ENCODE measurements around the gene OR6C76.

The OR6C76 gene

DNA sequence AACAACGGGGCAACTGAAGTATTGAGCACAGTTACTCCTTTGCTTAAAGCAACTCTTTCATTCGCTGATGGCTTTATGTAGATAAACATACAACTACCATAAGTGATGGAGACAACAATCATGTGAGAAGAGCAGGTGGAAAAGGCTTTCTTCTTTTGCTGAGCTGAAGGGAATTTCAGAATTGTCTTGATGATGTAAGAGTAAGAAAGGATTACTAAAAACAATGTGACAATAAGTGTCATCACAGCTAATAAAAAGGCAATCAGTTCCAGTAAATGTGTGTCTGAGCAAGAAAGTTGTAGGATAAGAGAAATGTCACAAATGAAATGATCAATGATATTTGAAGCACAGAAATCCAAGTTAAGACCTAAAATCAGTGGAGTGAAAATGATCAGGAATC is 43.2 kb downstream of the OR6C76 start:
- DNase-seq (ENCODE audit: low read depth in 2 of 2): no peak

DNA sequence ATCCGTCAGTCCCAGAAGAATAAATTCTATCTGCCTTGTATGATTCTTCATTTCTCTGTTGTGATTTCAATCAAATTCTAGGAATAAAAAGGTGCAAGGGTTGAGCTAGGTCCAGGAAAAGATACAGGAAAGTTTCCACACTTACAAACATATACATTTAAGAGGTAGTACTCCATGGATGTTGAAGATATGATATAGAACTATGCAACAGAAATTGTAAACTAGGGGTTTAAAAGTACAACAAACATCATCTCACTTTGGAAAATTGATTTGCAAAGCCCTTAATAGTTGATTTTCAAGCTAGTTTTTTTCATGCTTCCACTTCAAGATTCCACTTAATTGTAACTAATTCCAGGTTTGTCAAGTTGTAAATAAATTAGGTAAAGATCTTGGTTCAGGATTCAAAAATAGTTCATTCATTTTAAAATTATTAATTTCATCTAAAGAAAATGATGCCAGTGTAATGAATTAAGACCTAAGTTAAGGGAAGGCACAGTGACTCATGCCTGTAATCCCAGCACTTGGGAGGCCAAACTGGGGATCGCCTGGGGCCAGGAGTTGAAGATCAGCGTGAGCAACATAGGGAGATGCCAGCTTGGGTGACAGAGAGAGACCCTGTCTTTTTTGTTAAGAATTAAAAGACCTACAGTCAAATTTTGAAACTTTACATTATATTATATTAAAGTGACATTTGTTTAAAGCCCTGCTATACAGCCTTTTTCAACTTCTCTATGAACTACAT is 44.2 kb downstream of the OR6C76 start, which contains the start of gene OR6C70:
TSS of gene OR6C70 (minus strand) at position 51 of the 742 bp plus-strand sequence. CDS start at position 51, 0 bp downstream.
- DNase-seq (ENCODE audit: low read depth in 2 of 2): no peak

DNA sequence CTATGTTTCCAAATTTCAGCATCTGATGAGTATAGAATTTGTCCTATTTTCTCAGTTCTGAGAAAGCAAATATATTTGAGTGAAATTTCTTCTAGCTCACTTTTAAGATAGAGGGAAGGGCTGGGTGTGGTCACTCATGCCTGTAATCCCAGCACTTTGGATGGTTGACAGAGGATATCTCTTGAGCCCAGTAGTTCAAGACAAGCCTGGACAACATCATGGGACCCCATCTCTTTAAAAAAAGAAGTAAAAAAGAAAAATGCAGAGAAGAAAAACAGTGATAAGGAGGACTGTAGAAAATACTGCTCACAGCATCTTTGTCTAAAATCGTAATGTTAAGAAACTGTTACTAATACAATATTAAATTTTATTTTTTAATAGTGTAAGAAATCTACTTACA is 46.2 kb downstream of the OR6C76 start:
- DNase-seq (ENCODE audit: low read depth in 2 of 2): no peak

Measured in activated CD8-positive, alpha-beta memory T cell treated with anti-CD3 and anti-CD28 coated beads for 4 hours (primary cell).